WTC11 (cell line): Measurements from ENCODE around the gene TNNI3K.

Experiments
- CTCF ChIP-seq: fragments of 200-600 bp; IDR thresholded peaks from 2 replicates; pipeline ENCODE4 v1.8.0; 2022; ENCODE audit warnings: antibody characterized with exemption
- E2F5 ChIP-seq: sonication (generic); formaldehyde crosslinking; IDR thresholded peaks from 2 replicates; pipeline ENCODE4 v1.8.1; 2022; ENCODE audit warnings: mild to moderate bottlenecking, moderate library complexity, missing genetic modification reagents
- FOXJ3 ChIP-seq: sonication (generic); formaldehyde crosslinking; IDR thresholded peaks from 2 replicates; pipeline ENCODE4 v1.9.0; 2021; ENCODE audit warnings: missing genetic modification reagents, mild to moderate bottlenecking, borderline replicate concordance
- MAX ChIP-seq: sonication (generic); formaldehyde crosslinking; IDR thresholded peaks from 2 replicates; pipeline ENCODE4 v1.8.0; 2022; ENCODE audit warnings: mild to moderate bottlenecking, missing genetic modification reagents
- NFYB ChIP-seq: sonication (generic); formaldehyde crosslinking; conservative IDR thresholded peaks from 2 replicates; pipeline ENCODE4 v1.8.0; 2022; ENCODE audit warnings: low read depth, missing genetic modification reagents
- TEAD1 ChIP-seq: sonication (generic); formaldehyde crosslinking; IDR thresholded peaks from 2 replicates; pipeline ENCODE4 v1.8.0; 2022; ENCODE audit warnings: mild to moderate bottlenecking, missing genetic modification reagents
- ZBTB43 ChIP-seq: sonication (generic); formaldehyde crosslinking; IDR thresholded peaks from 2 replicates; pipeline ENCODE4 v1.8.1; 2023; ENCODE audit warnings: mild to moderate bottlenecking, missing genetic modification reagents
- TF ChIP-seq, protein P1 (sequence below): sonication (generic); formaldehyde crosslinking; IDR thresholded peaks from 2 replicates; pipeline ENCODE4 v1.8.0; 2022; ENCODE audit warnings: missing genetic modification reagents
- TF ChIP-seq, protein P2 (sequence below): sonication (generic); formaldehyde crosslinking; IDR thresholded peaks from 2 replicates; pipeline ENCODE4 v1.8.1; 2023; ENCODE audit warnings: mild to moderate bottlenecking, missing genetic modification reagents, moderate library complexity
- TF ChIP-seq, protein P3 (sequence below): sonication (generic); formaldehyde crosslinking; IDR thresholded peaks from 2 replicates; pipeline ENCODE4 v1.8.1; 2023; ENCODE audit warnings: mild to moderate bottlenecking, missing genetic modification reagents

DNA sequence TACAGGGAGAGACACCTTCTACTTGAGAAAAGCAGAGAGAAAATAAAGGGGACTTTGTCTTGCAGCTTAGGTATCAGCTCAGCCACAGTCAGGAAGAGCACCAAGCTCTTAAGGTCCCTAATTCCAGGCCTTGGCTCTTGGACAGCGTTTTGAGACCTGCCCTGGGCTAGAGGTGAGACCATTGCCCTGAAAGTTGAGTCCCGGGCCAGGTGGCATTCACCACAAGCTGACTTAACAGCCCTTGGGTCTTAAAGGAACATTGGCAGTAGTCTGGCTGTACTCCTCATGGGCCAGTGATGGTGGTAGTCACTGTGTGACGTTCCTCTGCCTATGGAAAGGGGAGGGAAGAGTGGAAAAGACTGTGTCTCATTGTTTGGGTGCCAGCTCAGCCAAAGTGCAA lies 11.7 kb upstream of the TNNI3K start:
- no peak for TF ChIP-seq NFYB (CRISPR knock-in tag)
- no peak for TF ChIP-seq CTCF
- no peak for TF ChIP-seq FOXJ3
- TF ChIP-seq TEAD1: no peak
- TF ChIP-seq, protein P1, sequence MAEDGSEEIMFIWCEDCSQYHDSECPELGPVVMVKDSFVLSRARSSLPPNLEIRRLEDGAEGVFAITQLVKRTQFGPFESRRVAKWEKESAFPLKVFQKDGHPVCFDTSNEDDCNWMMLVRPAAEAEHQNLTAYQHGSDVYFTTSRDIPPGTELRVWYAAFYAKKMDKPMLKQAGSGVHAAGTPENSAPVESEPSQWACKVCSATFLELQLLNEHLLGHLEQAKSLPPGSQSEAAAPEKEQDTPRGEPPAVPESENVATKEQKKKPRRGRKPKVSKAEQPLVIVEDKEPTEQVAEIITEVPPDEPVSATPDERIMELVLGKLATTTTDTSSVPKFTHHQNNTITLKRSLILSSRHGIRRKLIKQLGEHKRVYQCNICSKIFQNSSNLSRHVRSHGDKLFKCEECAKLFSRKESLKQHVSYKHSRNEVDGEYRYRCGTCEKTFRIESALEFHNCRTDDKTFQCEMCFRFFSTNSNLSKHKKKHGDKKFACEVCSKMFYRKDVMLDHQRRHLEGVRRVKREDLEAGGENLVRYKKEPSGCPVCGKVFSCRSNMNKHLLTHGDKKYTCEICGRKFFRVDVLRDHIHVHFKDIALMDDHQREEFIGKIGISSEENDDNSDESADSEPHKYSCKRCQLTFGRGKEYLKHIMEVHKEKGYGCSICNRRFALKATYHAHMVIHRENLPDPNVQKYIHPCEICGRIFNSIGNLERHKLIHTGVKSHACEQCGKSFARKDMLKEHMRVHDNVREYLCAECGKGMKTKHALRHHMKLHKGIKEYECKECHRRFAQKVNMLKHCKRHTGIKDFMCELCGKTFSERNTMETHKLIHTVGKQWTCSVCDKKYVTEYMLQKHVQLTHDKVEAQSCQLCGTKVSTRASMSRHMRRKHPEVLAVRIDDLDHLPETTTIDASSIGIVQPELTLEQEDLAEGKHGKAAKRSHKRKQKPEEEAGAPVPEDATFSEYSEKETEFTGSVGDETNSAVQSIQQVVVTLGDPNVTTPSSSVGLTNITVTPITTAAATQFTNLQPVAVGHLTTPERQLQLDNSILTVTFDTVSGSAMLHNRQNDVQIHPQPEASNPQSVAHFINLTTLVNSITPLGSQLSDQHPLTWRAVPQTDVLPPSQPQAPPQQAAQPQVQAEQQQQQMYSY (CRISPR knock-in tag): no peak
- TF ChIP-seq, protein P2, sequence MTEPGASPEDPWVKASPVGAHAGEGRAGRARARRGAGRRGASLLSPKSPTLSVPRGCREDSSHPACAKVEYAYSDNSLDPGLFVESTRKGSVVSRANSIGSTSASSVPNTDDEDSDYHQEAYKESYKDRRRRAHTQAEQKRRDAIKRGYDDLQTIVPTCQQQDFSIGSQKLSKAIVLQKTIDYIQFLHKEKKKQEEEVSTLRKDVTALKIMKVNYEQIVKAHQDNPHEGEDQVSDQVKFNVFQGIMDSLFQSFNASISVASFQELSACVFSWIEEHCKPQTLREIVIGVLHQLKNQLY (CRISPR knock-in tag): no peak
- no peak for TF ChIP-seq MAX (CRISPR knock-in tag)
- no peak for TF ChIP-seq ZBTB43 (CRISPR knock-in tag)
- no peak for TF ChIP-seq E2F5
- TF ChIP-seq, protein P3, sequence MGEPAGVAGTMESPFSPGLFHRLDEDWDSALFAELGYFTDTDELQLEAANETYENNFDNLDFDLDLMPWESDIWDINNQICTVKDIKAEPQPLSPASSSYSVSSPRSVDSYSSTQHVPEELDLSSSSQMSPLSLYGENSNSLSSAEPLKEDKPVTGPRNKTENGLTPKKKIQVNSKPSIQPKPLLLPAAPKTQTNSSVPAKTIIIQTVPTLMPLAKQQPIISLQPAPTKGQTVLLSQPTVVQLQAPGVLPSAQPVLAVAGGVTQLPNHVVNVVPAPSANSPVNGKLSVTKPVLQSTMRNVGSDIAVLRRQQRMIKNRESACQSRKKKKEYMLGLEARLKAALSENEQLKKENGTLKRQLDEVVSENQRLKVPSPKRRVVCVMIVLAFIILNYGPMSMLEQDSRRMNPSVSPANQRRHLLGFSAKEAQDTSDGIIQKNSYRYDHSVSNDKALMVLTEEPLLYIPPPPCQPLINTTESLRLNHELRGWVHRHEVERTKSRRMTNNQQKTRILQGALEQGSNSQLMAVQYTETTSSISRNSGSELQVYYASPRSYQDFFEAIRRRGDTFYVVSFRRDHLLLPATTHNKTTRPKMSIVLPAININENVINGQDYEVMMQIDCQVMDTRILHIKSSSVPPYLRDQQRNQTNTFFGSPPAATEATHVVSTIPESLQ (CRISPR knock-in tag): no peak
